ENCODE data around the gene GAL3ST2. TPM values are rescaled to one million over a fixed set of nuclear protein-coding genes. Genes with fewer than 3 reads are reported as not detected.
A peak's percentile ranks its signal among the peaks of the same experiment; 100 is the strongest.

The GAL3ST2 gene
- total RNA-seq, 1 donor from 2014 or later: not detected

- no peaks in the 10 kb centered on the region for H3K27me3 ChIP-seq
- H3K27ac ChIP-seq: peak overlapping the region in 1 of 2 donors; percentile 20
- H3K9me3 ChIP-seq: no peaks in the 10 kb centered on the region
- no peak overlapping the region for H3K4me3 ChIP-seq
- H3K36me3 ChIP-seq: peaks cover 22 to 52% of the 10 kb centered on the region in 2 donors
- DNase-seq (ENCODE audit: low spot score in 2 of 2): no peak
- intact Hi-C loops (cut with DNase I): no loop called here
- TF ChIP-seq CTCF (IDR thresholded peaks at IDR 0.05): no peak
- H3K4me1 ChIP-seq: no peaks in the 10 kb centered on the region
Observed at GRCh38 chr2:241750076-241750840, 26.4 kb upstream of the GAL3ST2 start.

GRCh38 chr2:241751152-241751551, 25.5 kb upstream of the GAL3ST2 start:
- Histone ChIP-seq H3K27ac (no peak overlapping the region), H3K36me3 (peaks cover 29 to 52% of the 10 kb centered on the region in 2 donors), H3K4me3 (no peak overlapping the region), H3K27me3 (no peaks in the 10 kb centered on the region), H3K4me1 (no peaks in the 10 kb centered on the region), H3K9me3 (no peaks in the 10 kb centered on the region)
- TF ChIP-seq CTCF (IDR thresholded peaks at IDR 0.05): no peak
- intact Hi-C loops (cut with DNase I): no loop called here
- DNase-seq (ENCODE audit: low spot score in 2 of 2): no peak

GRCh38 chr2:241751776-241752175, 24.8 kb upstream of the GAL3ST2 start:
- DNase-seq (ENCODE audit: low spot score in 2 of 2): no peak
- intact Hi-C loops (cut with DNase I): no loop called here
- Histone ChIP-seq H3K36me3 (peaks cover 32 to 57% of the 10 kb centered on the region in 2 donors), H3K4me1 (no peaks in the 10 kb centered on the region), H3K9me3 (no peaks in the 10 kb centered on the region), H3K27ac (no peak overlapping the region), H3K27me3 (no peaks in the 10 kb centered on the region), H3K4me3 (no peak overlapping the region)
- no peak for TF ChIP-seq CTCF (IDR thresholded peaks at IDR 0.05)

- Histone ChIP-seq H3K36me3 (peaks cover 32 to 60% of the 10 kb centered on the region in 2 donors), H3K9me3 (no peaks in the 10 kb centered on the region), H3K4me1 (no peaks in the 10 kb centered on the region), H3K27ac (no peak overlapping the region), H3K27me3 (no peaks in the 10 kb centered on the region), H3K4me3 (no peak overlapping the region)
- no peak for TF ChIP-seq CTCF (IDR thresholded peaks at IDR 0.05)
- DNase-seq (ENCODE audit: low spot score in 2 of 2): no peak
- intact Hi-C loops (cut with DNase I): no loop called here
Observed at GRCh38 chr2:241752253-241752652, 24.4 kb upstream of the GAL3ST2 start.

- H3K27ac ChIP-seq: no peak overlapping the region
- intact Hi-C loops (cut with DNase I): no loop called here
- TF ChIP-seq CTCF (IDR thresholded peaks at IDR 0.05): no peak
- H3K9me3 ChIP-seq: no peaks in the 10 kb centered on the region
- H3K36me3 ChIP-seq: peaks cover 32 to 60% of the 10 kb centered on the region in 2 donors
- no peak overlapping the region for H3K4me3 ChIP-seq
- DNase-seq (ENCODE audit: low spot score in 2 of 2): no peak
- H3K4me1 ChIP-seq: no peaks in the 10 kb centered on the region
- H3K27me3 ChIP-seq: no peaks in the 10 kb centered on the region
Observed at GRCh38 chr2:241752689-241753276, 23.8 kb upstream of the GAL3ST2 start.
